GM21529 (cell line): ENCODE results near the gene CAMK1D.
A peak's percentile ranks its signal among the peaks of the same experiment; 100 is the strongest.
"Not testable (repeated sequence)": the region's sequence is repeated elsewhere in the genome, so short reads cannot be mapped to it uniquely, and the experiment has no call there.

Experiments used
- ATAC-seq: cut with Tn5 transposase; IDR thresholded peaks from one replicate; pipeline ENCODE4 v1.9.1; 2021; ENCODE audit not compliant: unreplicated experiment

Gene CAMK1D

DNA sequence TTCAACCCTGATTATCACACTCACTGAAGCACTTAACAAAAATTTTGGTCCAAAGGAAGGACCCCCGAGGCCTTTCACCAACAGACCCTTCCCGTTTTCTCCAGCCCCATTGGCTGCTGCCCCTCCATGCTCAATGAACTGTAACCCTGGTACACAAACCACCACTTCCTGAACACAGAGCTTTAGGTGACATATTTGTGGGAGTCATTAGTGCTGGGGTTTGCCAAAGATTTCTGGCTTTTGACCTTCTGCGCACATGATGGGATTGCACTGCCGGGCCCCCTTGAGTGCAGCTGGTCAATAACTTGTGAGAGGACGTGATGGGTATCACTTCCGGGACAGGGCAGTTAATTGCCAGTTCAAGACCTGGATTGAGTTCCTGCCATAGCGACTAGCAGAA lies 9.0 kb upstream of the CAMK1D start:
- no peak for ATAC-seq

DNA sequence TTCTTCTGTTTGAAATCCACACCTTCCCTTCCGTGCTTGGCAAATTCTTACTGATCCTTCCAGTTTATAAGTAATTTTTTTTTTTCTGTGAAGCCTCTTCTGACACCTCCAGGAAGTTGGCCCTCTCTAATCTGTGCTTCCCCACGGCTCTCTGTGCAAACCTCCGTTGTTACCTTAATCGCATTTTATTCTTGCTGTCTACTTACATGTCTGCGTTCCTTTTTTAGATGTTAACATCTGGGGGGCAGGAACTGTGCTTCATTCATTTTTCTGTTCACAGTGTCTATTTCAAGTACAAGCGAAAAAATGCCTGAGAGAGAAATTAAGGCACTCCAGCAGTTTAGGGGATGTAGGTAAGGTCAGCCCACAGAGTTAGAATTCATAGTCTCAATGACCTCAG lies 8.4 kb upstream of the CAMK1D start:
- no peak for ATAC-seq

DNA sequence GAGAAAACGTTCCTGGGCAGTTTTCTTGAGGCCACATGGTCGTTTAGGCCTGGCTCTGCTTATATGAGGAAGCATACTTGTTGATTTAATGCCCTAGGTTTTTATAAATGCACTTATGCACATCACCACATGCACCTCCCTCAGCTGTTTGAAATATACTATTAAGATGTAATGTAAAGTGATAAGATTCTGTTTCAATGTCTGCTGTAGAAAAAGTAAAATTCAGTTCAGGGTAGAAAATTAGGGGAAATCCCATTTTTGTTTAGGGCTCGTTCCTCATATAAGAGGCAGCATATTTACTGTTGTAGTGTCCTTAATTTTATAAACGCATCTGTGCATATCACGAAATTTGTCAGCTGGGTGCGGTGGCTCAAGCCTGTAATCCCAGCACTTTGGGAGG lies 7.8 kb upstream of the CAMK1D start:
- no peak for ATAC-seq

DNA sequence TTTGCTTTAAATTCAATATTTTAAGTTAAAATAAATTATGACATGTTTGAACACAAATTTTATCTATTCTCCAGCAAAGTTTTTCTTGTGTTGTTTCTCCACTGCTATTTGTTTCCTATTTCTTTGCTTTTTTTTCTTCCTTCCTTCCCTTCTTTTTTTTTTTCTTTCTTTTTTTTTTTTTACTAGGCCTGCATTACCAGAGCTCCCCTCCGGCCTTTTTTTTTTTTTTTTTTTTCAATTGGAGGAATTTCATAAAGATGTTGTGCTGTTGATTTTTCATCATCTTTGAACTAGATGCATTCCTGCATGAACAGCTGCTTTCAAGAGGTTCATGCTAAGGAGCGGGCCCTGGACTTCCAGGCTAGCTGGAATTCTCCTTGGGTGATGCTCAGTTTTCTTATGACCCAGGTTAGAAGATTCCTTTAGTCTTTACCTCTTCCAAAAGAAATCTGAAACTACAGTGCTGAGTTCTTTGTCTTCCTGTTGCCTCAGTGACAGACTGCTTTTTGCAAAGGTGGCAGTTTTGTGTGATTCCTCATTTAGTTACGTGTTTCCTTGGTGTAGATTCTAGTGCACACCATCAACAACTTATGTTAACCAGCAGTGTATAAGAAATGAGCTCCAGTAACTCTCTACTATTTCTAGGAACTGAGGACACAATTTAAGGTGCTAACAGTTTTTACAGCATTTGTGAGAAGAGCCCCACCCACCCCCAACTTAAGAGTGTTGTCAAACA lies 4.8 kb upstream of the CAMK1D start:
- no peak for ATAC-seq

DNA sequence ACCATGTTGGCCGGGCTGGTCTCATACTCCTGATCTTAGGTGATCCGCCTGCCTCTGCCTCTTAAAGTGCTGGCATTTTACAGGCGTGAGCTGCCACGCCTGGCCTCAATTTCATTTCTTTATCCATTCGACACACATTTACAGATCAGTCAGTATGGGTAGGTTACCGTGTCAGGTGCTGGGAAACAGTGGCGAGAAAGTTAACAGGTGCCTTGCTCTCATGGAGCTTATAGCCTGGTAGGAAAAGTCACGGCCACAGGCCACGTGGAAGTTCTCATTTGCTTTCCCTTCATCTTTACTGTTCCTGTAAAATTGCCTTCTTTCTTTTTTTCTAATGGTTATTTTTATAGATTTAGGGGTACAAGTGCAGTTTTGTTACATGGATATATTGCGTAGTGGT lies 2.6 kb upstream of the CAMK1D start:
- no peak for ATAC-seq

DNA sequence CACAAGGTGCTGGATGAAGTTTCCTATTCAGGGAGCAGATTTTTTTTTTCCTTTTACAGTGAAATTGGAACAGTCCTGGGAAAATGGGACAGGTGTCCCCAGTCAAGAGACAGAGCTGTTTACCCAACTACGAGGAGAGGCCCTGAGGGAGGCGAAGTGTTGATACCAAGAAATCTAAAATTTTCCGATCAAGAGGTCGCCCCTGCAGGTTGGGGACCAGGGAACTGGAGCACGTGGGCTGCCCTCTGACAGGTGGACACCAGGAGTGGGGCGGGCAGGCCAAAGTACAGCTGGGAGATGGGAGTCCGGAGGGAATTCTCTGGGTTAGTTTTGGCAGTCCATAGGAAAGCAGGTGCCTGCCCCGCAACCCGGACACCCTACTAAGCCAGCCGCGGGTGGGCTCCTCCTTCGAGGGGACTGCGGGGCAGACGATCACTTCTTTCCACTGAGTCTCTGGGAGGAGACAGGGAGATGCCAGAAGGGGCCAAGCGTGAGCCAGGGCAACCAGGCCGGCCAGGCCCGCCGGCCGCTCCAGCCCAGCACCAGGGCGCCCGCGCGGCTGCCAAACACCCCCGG lies 965 bp upstream of the CAMK1D start:
- ATAC-seq, result no peak

DNA sequence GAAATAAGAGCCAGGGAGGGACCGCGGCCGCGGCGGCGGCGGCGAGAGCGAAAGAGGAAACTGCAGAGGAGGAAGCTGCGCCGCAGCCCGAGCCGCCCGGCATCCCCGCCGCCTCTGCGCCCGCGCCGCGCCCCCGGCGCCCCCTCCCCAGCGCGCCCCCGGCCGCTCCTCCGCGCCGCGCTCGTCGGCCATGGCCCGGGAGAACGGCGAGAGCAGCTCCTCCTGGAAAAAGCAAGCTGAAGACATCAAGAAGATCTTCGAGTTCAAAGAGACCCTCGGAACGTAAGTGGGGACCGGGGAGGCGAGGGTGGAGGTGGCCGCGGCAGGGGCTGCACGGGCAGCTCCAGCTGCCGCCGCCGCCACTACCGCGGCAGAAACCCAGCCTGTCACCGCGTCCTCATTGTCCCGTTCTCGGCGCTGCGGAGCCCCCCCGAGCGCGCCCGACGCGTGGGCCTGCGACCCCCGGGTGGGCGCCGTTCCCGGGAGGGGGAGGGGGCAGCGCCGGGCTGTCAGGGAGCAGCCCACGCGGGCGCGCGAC lies 351 bp downstream of the CAMK1D start:
- ATAC-seq, result no peak

DNA sequence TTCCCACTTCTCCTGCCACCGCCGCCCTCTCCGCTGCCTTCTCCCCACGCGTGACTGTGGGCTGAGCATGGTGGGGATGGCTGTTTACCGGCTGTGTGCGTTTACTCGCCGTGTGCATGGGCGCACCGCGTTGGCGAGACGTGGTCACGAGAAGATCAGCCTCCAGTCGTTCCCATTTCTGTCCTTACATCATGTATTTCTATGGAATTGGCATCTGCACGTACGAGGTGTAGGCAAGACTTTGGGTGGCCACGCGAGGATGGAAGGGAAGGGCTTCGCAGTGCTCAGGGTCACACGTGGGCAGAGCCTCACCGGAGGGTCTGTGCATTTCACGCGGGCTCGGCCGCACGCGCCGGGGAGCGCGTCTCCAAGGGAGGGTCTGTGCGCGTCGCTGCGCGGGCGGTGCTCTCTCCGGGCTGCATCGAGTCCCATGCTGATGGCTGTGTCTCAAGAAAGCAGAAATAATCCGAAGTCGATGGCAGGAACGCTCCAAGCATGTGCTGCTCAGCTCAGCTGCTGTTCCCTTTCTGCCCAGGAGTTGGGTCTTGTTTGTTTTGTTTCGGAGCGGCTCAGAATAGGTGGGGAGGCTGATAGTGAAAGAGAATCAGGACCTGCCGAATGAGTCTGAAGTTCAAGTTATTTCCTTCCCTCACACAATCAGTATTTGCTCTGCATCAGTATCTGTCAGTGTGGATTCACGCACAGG lies 973 bp downstream of the CAMK1D start:
- ATAC-seq, result peak; percentile 35

DNA sequence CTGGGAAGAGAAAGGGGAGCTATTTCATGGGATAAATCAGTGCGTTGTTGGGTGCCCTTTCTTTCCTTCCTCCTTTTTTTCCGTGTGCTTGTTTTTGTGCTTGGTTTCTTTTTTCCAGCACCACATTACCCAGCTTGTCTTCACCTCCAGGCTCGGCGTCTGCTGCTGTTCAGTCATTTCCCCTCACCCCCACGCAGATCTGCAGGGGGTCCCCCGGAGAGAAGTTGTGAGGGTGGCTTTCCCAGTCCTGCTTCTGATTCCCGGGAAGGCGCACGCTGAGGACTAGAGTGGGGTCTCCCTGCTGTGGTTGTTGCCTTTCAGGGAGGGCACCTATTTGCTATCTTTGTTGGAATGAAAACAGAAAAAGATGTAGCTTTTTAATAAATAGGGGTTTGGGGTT lies 1.6 kb downstream of the CAMK1D start:
- no peak for ATAC-seq

DNA sequence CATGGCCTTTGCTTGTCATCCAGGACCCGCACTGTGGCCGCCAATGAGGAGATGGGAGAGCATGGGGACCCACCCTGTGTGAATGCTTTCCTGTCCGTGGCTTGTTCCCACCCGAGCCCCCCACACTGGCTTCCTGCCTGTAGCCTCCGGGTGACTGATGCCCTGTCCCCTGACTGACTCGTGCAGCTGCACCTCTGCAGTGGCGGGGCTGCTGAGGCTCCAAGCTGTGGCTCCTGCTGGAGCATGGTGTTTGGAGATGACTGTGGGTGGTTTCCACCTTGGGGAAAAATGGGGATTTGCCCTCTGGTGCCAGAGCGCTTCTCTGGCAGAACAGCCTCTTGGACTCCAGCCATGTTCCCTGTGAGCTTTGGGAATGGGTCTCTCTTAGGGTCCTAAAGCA lies 2.1 kb downstream of the CAMK1D start:
- no peak for ATAC-seq

DNA sequence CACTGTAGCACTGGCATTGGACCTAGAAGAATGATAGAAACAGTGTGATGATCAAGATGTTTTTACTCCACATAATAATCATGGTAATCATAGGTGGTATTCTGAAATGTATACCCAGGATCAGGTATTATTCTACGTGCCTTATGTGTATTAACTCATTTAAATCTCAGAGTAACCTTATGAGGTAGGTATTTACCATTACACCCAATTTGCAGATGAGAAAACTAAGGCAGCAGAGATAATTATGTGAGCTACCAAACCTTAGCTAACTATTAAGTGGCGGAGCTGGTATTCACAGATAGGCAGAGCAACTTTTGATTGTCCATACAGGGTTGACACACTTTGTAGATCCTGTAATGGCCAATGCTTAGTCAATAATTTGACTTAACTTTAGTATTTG lies 2.5 kb downstream of the CAMK1D start:
- ATAC-seq, result no peak

DNA sequence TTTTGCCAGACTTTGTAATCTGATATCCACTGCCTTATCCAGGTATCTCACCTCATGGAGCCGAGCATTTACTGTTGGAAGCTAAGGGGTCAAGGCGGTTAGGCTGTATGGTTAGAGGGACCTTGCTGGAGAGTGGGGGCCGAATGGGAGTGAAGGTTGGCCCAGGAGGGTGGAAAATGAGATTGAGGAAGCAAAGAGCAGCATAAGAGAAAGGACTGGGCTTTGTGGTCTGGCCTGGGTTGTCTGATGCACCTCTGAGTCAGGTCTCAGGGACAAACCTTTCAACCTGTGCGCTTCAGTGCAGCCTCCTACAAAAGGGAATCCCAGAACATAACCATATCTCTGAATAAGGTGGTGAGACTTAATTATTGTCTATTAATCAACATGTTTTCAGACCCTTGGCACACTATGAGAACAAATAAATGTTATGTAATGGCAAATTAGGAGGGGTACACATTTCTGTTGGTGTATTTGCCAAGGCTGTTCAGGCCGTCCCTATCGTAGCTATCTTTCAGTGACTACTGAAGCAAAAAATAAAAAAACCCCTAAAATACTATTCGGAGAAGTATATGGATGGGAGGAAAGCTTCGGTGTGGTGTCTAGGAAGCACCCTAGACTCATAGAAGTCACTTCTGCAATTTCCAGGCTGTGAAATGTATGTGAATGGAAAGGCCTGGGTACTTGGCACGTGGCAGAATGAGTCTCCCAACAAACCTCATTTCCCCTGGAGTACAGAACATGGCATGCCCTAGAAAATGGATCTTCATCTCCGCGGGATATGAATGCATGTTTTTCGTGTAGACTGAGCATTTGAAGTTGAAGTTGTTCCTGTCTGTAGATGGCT lies 4.3 kb downstream of the CAMK1D start:
- no peak for ATAC-seq

DNA sequence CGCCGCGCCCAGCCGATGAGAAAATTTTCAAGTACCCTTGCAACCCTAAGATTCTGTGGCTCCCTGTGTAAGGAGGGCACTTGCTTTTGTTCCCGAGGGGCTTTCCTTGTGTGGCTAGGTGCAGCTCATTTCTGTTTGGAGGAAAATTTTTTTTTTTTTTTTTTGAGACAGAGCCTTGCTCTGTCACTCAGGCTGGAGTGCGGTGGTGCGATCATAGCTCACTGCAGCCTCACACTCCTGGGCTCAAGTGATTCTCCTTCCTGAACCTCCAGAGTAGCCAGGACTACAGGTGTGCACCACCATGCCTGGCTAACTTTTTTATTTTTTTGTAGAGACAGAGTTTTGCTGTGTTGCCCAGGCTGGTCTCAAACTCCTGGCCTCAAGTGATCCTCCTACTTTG lies 5.3 kb downstream of the CAMK1D start:
- ATAC-seq, result not testable (repeated sequence)

DNA sequence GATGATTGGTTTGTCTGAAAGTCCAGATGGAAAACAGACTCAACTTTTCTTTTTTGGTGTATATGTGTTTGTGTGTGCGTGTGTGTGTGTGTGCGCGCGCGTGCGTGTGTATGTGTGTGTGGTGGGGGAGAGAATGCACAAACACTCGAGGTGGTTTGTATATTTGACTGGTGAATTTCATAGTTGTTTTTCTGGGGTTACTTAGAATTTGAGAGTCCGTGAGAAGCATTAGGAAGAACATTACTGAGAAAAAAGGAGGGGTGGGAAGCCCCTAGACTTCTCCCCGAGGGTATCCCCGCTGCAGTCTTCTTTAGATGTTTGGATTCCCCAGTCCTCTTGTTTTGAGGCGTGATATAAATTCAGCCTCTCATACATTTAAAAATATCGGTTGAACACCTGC lies 6.0 kb downstream of the CAMK1D start:
- ATAC-seq, result no peak

DNA sequence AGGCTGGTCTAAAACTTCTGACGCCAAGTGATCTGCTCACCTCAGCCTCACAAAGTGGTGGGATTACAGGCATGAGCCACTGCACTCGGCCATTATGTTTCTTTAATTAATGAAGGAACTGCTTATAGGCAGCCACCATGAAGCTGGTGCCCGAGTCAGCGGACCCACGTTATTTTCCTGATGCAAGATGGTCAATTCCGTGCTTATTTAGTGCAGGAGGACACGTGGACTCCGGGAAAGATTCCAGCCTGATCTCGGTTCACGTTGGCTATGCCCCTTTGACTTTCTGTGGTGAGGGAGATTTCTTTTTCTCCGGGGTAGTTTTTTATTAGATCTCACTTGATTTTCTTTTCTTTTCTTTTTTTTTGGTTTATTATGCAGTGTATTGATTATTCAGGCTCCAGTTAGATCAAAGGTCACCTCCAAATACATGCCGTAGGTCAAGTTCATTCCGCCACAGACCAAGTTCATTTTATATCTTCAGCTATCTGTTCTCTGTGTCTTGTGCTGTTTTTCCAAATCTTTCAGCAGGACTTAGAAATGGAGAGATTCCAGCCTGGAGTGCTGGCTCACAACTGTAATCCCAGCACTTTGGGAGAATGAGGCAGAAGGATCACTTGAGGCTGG lies 8.3 kb downstream of the CAMK1D start:
- no peak for ATAC-seq

DNA sequence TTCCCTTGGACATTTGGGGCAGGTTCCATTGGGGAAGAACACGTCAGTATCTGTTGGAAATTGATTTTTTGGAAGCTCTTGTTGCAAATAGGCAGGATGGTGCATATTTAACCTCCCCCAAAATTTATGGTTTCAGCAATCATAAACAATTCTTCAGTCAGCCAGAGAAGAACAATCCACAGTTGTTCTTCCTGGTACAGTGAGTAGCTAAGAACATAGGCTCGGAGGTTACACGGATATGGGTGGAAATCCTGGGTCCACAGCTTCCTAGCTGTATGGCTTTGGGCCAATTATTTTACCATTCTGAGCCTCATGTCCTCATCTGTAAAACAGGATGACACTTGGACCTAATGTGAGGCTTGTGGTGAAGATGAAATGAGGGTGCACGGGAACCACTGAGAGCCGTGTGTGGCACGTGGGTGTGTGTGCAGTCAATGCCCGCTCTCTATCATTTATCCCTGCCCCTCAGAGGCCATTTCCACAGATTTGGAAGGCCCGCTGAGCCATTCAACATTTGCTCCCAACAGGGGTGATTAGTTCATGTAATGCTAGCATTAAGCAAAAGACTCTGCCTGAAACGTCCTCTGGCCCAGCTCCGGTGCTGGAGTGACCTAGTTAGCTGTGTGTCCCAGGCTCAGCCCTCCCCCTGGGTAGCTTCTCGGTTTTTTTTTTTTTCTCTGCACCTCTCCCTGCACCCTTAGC lies 9.7 kb downstream of the CAMK1D start:
- no peak for ATAC-seq

DNA sequence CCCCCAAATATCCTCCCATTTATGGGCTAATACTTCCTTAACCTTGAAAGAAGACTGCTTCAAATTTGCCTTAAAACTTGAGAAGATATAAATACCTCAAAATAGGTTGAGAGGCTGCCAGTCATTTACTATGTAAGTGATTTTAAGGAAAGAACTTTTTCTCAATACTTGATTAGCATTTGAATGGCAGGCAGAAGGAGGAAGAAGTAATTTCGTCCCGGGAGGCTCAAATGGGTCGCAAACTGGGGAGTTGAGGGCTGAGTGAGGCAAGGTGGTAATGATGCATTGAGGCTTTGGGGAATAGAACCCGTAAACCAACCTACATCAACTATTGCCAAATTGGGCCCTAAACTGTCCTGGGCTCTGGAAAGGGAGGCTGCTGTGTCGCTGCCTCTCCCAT lies 11.1 kb downstream of the CAMK1D start:
- ATAC-seq, result no peak

DNA sequence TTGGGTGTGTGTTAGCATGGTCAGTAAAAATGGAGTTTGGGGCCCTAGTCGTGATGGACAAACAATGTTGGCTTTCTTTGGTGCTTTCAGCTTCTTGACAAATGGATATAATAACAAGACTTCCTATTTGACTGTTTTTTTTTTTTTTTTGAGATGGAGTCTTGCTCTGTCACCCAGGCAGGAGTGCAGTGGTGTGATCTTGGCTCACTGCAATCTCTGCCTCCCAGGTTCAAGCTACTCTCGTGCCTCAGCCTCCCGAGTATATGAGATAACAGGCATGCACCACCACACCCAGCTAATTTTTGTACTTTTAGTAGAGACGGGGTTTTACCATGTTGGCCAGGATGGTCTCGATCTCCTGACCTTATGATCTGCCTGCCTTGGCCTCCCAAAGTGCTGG lies 11.8 kb downstream of the CAMK1D start:
- not testable (repeated sequence) for ATAC-seq

DNA sequence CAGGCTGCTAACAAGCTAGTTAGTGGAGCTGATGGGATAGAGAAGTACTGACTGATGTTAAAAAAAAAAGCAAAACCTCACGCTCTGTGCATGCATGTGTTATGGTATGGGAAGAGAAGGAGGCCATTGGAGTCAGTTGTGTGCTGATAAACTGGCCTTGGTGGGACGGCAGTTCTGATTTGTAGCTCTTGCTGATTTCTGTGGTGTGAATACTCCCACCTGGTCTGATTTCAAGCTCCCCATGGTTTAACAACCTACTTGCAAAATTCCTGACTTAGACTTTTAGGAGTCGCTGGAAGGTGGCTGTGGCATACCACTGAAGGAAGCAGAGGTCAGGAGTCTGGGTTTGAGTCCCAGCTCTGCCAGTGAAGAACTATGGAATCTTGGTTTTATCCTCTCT lies 15.2 kb downstream of the CAMK1D start:
- no peak for ATAC-seq

DNA sequence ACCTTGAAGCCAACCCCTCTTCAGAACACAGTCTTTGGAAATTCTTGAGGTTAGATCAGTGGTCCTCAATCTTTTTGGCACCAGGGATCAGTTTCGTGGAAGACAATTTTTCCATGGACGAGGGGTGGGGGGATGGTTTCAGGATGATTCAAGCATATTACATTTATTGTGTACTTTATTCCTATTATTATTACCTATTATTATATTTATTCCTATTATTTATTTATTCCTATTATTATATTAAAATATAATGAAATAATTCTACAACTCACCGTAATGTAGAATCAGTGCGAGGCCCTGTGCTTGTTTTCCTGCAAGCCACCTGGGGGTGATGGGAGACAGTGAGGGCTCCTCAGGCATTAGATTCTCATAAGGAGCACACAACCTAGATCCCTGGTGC lies 17.9 kb downstream of the CAMK1D start:
- ATAC-seq, result no peak
